BLaER1 (cell line): Measurements from ENCODE around the gene ZNF532.

Experiments
- H3K27ac ChIP-seq: shearing (Covaris generic); formaldehyde crosslinking; 2 replicates; pipeline ENCODE4 v1.8.1; 2022
- H3K27me3 ChIP-seq: shearing (Covaris generic); formaldehyde crosslinking; 2 replicates; pipeline ENCODE4 v1.8.1; 2022
- H3K36me3 ChIP-seq: shearing (Covaris generic); formaldehyde crosslinking; 2 replicates; pipeline ENCODE4 v1.8.1; 2022
- H3K4me1 ChIP-seq: shearing (Covaris generic); formaldehyde crosslinking; 2 replicates; pipeline ENCODE4 v1.8.1; 2022
- H3K4me2 ChIP-seq: shearing (Covaris generic); formaldehyde crosslinking; 2 replicates; pipeline ENCODE4 v1.8.1; 2022
- H3K4me3 ChIP-seq: shearing (Covaris generic); formaldehyde crosslinking; 2 replicates; pipeline ENCODE4 v1.8.1; 2022
- H3K9ac ChIP-seq: shearing (Covaris generic); formaldehyde crosslinking; 2 replicates; pipeline ENCODE4 v1.8.1; 2022
- H3K9me3 ChIP-seq: shearing (Covaris generic); formaldehyde crosslinking; 2 replicates; pipeline ENCODE4 v1.8.1; 2022
- H4K20me1 ChIP-seq: shearing (Covaris generic); formaldehyde crosslinking; 2 replicates; pipeline ENCODE4 v1.8.1; 2022
- Cebpa-rat ChIP-seq: shearing (Covaris generic); IDR thresholded peaks from 2 replicates; pipeline ENCODE4 v1.8.1; 2022

Gene ZNF532

GRCh38 chr18:58881477-58881876 is 16.8 kb downstream of the ZNF532 start:
- no peak for TF ChIP-seq Cebpa-rat
- Histone ChIP-seq H3K27ac (no peak overlapping the region), H3K4me2 (no peak overlapping the region), H3K9ac (no peak overlapping the region), H3K9me3 (no peaks in the 10 kb centered on the region), H3K36me3 (no peaks in the 10 kb centered on the region), H3K4me1 (no peaks in the 10 kb centered on the region), H3K4me3 (no peak overlapping the region), H3K27me3 (peaks cover 26% of the 10 kb centered on the region; the same call in 1 of the 2 replicates), H4K20me1 (no peaks in the 10 kb centered on the region)

GRCh38 chr18:58882044-58882443 is 17.4 kb downstream of the ZNF532 start:
- H3K4me3 ChIP-seq: no peak overlapping the region
- no peak overlapping the region for H3K4me2 ChIP-seq
- no peaks in the 10 kb centered on the region for H3K9me3 ChIP-seq
- peaks cover 26% of the 10 kb centered on the region; the same call in 1 of the 2 replicates for H3K27me3 ChIP-seq
- no peak for TF ChIP-seq Cebpa-rat
- no peak overlapping the region for H3K27ac ChIP-seq
- H4K20me1 ChIP-seq: peaks cover 5% of the 10 kb centered on the region; the same call in 1 of the 2 replicates
- no peak overlapping the region for H3K9ac ChIP-seq
- no peaks in the 10 kb centered on the region for H3K36me3 ChIP-seq
- peaks cover 1% of the 10 kb centered on the region for H3K4me1 ChIP-seq

- Histone ChIP-seq H3K4me2 (no peak overlapping the region), H3K36me3 (no peaks in the 10 kb centered on the region), H3K27ac (no peak overlapping the region), H3K27me3 (peaks cover 26% of the 10 kb centered on the region; the same call in 1 of the 2 replicates), H3K9ac (no peak overlapping the region), H3K4me1 (peaks cover 8% of the 10 kb centered on the region), H3K4me3 (no peak overlapping the region), H4K20me1 (peaks cover 12% of the 10 kb centered on the region; the same call in 1 of the 2 replicates), H3K9me3 (no peaks in the 10 kb centered on the region)
- no peak for TF ChIP-seq Cebpa-rat
Observed at GRCh38 chr18:58882686-58883085, 18.0 kb downstream of the ZNF532 start.

- H3K9ac ChIP-seq: no peak overlapping the region
- H3K4me3 ChIP-seq: no peak overlapping the region
- no peaks in the 10 kb centered on the region for H3K36me3 ChIP-seq
- peaks cover 16% of the 10 kb centered on the region for H3K4me1 ChIP-seq
- H3K4me2 ChIP-seq: no peak overlapping the region
- no peaks in the 10 kb centered on the region for H3K9me3 ChIP-seq
- TF ChIP-seq Cebpa-rat: no peak
- H4K20me1 ChIP-seq: peaks cover 13% of the 10 kb centered on the region; the same call in 1 of the 2 replicates
- no peak overlapping the region for H3K27ac ChIP-seq
- H3K27me3 ChIP-seq: peaks cover 26% of the 10 kb centered on the region; the same call in 1 of the 2 replicates
Observed at GRCh38 chr18:58884680-58885079, 20.0 kb downstream of the ZNF532 start.

GRCh38 chr18:58886431-58886830 is 21.8 kb downstream of the ZNF532 start:
- H3K9ac ChIP-seq: no peak overlapping the region
- no peak overlapping the region for H3K4me2 ChIP-seq
- peaks cover 13% of the 10 kb centered on the region; the same call in 1 of the 2 replicates for H4K20me1 ChIP-seq
- no peak overlapping the region for H3K4me3 ChIP-seq
- no peak for TF ChIP-seq Cebpa-rat
- peaks cover 16% of the 10 kb centered on the region for H3K4me1 ChIP-seq
- no peak overlapping the region for H3K27ac ChIP-seq
- no peaks in the 10 kb centered on the region for H3K9me3 ChIP-seq
- no peaks in the 10 kb centered on the region for H3K36me3 ChIP-seq
- peaks cover 26% of the 10 kb centered on the region; the same call in 1 of the 2 replicates for H3K27me3 ChIP-seq

GRCh38 chr18:58886864-58887612 is 22.4 kb downstream of the ZNF532 start:
- Histone ChIP-seq H3K36me3 (no peaks in the 10 kb centered on the region), H3K27ac (no peak overlapping the region), H4K20me1 (peaks cover 13% of the 10 kb centered on the region; the same call in 1 of the 2 replicates), H3K4me1 (peaks cover 16% of the 10 kb centered on the region), H3K27me3 (peaks cover 26% of the 10 kb centered on the region; the same call in 1 of the 2 replicates), H3K4me3 (no peak overlapping the region), H3K9ac (no peak overlapping the region), H3K4me2 (peak overlapping the region; percentile 67), H3K9me3 (no peaks in the 10 kb centered on the region)
- no peak for TF ChIP-seq Cebpa-rat

GRCh38 chr18:58887613-58887963 is 22.9 kb downstream of the ZNF532 start:
- Histone ChIP-seq H3K4me3 (no peak overlapping the region), H3K36me3 (no peaks in the 10 kb centered on the region), H3K9me3 (no peaks in the 10 kb centered on the region), H3K4me1 (peaks cover 16% of the 10 kb centered on the region), H3K27me3 (peaks cover 28% of the 10 kb centered on the region; the same call in 1 of the 2 replicates), H3K4me2 (peak overlapping the region; percentile 67), H4K20me1 (peaks cover 13% of the 10 kb centered on the region; the same call in 1 of the 2 replicates), H3K9ac (no peak overlapping the region), H3K27ac (no peak overlapping the region)
- no peak for TF ChIP-seq Cebpa-rat

- no peak overlapping the region for H3K4me2 ChIP-seq
- no peak overlapping the region for H3K4me3 ChIP-seq
- H3K27ac ChIP-seq: no peak overlapping the region
- H3K9ac ChIP-seq: no peak overlapping the region
- H4K20me1 ChIP-seq: peaks cover 15% of the 10 kb centered on the region; the same call in 1 of the 2 replicates
- H3K36me3 ChIP-seq: no peaks in the 10 kb centered on the region
- H3K4me1 ChIP-seq: peaks cover 26% of the 10 kb centered on the region
- no peak for TF ChIP-seq Cebpa-rat
- H3K9me3 ChIP-seq: no peaks in the 10 kb centered on the region
- H3K27me3 ChIP-seq: peaks cover 25% of the 10 kb centered on the region
Observed at GRCh38 chr18:58891776-58892175, 27.1 kb downstream of the ZNF532 start.

GRCh38 chr18:58892488-58892887 is 27.8 kb downstream of the ZNF532 start:
- H3K4me3 ChIP-seq: no peak overlapping the region
- peaks cover 28% of the 10 kb centered on the region for H3K4me1 ChIP-seq
- H3K9ac ChIP-seq: no peak overlapping the region
- no peak for TF ChIP-seq Cebpa-rat
- no peaks in the 10 kb centered on the region for H3K9me3 ChIP-seq
- H3K4me2 ChIP-seq: no peak overlapping the region
- peaks cover 8% of the 10 kb centered on the region; the same call in 1 of the 2 replicates for H4K20me1 ChIP-seq
- peaks cover 25% of the 10 kb centered on the region for H3K27me3 ChIP-seq
- no peak overlapping the region for H3K27ac ChIP-seq
- H3K36me3 ChIP-seq: no peaks in the 10 kb centered on the region

- peaks cover 5% of the 10 kb centered on the region; the same call in 1 of the 2 replicates for H4K20me1 ChIP-seq
Observed at GRCh38 chr18:58893388-58894099, 28.9 kb downstream of the ZNF532 start.

More at GRCh38 chr18:58893388-58894099, 28.9 kb downstream of the ZNF532 start:
- Histone ChIP-seq H3K36me3 (no peaks in the 10 kb centered on the region), H3K27me3 (peaks cover 28% of the 10 kb centered on the region), H3K9ac (no peak overlapping the region), H3K9me3 (no peaks in the 10 kb centered on the region), H3K27ac (no peak overlapping the region), H3K4me2 (no peak overlapping the region), H3K4me1 (peaks cover 19% of the 10 kb centered on the region), H3K4me3 (no peak overlapping the region)
- no peak for TF ChIP-seq Cebpa-rat
